ENCODE results near the gene TNP2. TPM values are rescaled to one million over a fixed set of nuclear protein-coding genes. Genes with fewer than 3 reads are reported as not detected.

Gene TNP2
- total and polyA plus RNA-seq, 9 of the 15 experiments (the other 6 are each of a cell fraction or from before 2014, with no cell fraction given): not detected

GRCh38 chr16:11245222-11245737, 23.8 kb downstream of the TNP2 start:
- Histone ChIP-seq H3K9me3 (replicated peaks; ENCODE audit: control insufficient read depth, insufficient read depth, low read depth, low read length) (no peaks in the 10 kb centered on the region), H3K27me3 (ENCODE audit: control insufficient read depth in 2 of 2, insufficient read depth in 2 of 2, low read length in 2 of 2) (no peaks in the 10 kb centered on the region), H3K9me1 (ENCODE audit: control insufficient read depth, insufficient read depth, low read length) (no peaks in the 10 kb centered on the region), H3K4me2 (ENCODE audit: insufficient read depth, low read length) (no peak overlapping the region), H4K20me1 (replicated peaks; ENCODE audit: control insufficient read depth, insufficient read depth, low read length) (no peaks in the 10 kb centered on the region; the same call in 1 of the 2 replicates), H3K79me2 (ENCODE audit: control insufficient read depth, insufficient read depth, low read length) (no peaks in the 10 kb centered on the region), H3K4me1 (replicated peaks in 1 of 2; ENCODE audit: control insufficient read depth in 2 of 2, insufficient read depth in 2 of 2, low read length in 2 of 2) (peaks cover 16 to 21% of the 10 kb centered on the region in 2 experiments), H3K27ac (ENCODE audit: extremely low read depth, low read depth, low read length) (no peak overlapping the region), H3K9ac (ENCODE audit: insufficient read depth in 1 of 2, low read depth in 2 of 2, low read length in 2 of 2) (peak overlapping the region in 1 of 2 experiments; percentile 17; a peak in 1 of 4 replicates), H3K4me3 (no peak overlapping the region), H2AFZ (ENCODE audit: low read depth, low read length) (no peak overlapping the region), H3K36me3 (ENCODE audit: control insufficient read depth, insufficient read depth, low read length) (no peaks in the 10 kb centered on the region)
- in situ Hi-C loops (cut with MboI) (no loop called here), intact Hi-C loops (cut with micrococcal nuclease) (no loop called here)
- no peak for DNase-seq (ENCODE audit: extremely low read depth in 1 of 4, low spot score in 3 of 4)
- TF ChIP-seq SRF (CRISPR knock-in tag; IDR thresholded peaks at IDR 0.05): no peak
- TF ChIP-seq BCOR (IDR thresholded peaks at IDR 0.05): 0 out of 2 replicates have a peak, but pooled peaks have one; percentile 39
- FAIRE-seq: no peak
- WGBS (ENCODE audit: insufficient coverage, low coverage, missing lambda C conversion rate): 80% methylated on average over 5 of the region's 5 CpGs
- no peak for ATAC-seq
- BruUV-seq (replicated peaks): no TSS peak
- POLR2A ChIA-PET: interaction anchor here (0.6 to 2.6 kb wide), 2 partner anchors 10 to 151 kb away, joined by 3 to 17 read pairs; no protein-coding TSS in a partner anchor
- CTCF ChIA-PET (ENCODE audit: low intra/inter-chr PET ratio): no interaction called here

DNA sequence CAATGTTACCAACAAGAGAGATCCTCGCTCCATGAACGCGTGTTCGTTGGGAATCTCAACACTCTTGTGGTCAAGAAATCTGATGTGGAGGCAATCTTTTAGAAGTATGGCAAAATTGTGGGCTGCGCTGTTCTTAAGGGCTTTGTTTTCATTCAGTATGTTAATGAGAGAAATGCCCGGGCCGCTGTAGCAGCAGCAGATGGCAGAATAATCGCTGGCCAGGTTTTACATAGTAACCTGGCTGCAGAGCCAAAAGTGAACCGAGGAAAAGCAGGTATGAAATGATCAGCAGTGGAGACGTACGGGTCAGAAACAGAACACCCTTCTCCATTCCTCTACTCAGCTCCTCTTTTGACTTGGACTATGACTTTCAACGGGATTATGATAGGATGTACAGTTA, 26.5 kb downstream of the TNP2 start:
- Histone ChIP-seq H3K4me1 (replicated peaks in 1 of 2; ENCODE audit: control insufficient read depth in 2 of 2, insufficient read depth in 2 of 2, low read length in 2 of 2) (peaks cover 33 to 34% of the 10 kb centered on the region in 2 experiments), H3K9me3 (replicated peaks; ENCODE audit: control insufficient read depth, insufficient read depth, low read depth, low read length) (no peaks in the 10 kb centered on the region), H3K9ac (ENCODE audit: insufficient read depth in 1 of 2, low read depth in 2 of 2, low read length in 2 of 2) (no peak overlapping the region; a peak in 1 of 4 replicates), H4K20me1 (replicated peaks; ENCODE audit: control insufficient read depth, insufficient read depth, low read length) (no peaks in the 10 kb centered on the region; the same call in 1 of the 2 replicates), H3K27me3 (ENCODE audit: control insufficient read depth in 2 of 2, insufficient read depth in 2 of 2, low read length in 2 of 2) (no peaks in the 10 kb centered on the region), H3K79me2 (ENCODE audit: control insufficient read depth, insufficient read depth, low read length) (peaks cover 14% of the 10 kb centered on the region; the same call in 2 of the 3 replicates), H2AFZ (ENCODE audit: low read depth, low read length) (peak overlapping the region; percentile 17; the same call in 1 of the 2 replicates), H3K27ac (ENCODE audit: extremely low read depth, low read depth, low read length) (no peak overlapping the region), H3K36me3 (ENCODE audit: control insufficient read depth, insufficient read depth, low read length) (no peaks in the 10 kb centered on the region), H3K9me1 (ENCODE audit: control insufficient read depth, insufficient read depth, low read length) (no peaks in the 10 kb centered on the region), H3K4me3 (no peak overlapping the region), H3K4me2 (ENCODE audit: insufficient read depth, low read length) (no peak overlapping the region)
- ATAC-seq: no peak
- in situ Hi-C loops (cut with MboI): no loop called here
- TSS peak; percentile 17 for BruUV-seq (replicated peaks)
- intact Hi-C loops (cut with micrococcal nuclease): no loop called here
- no peak for DNase-seq (ENCODE audit: extremely low read depth in 1 of 4, low spot score in 3 of 4)
- 49% methylated on average over 12 of the region's 12 CpGs for WGBS (ENCODE audit: insufficient coverage, low coverage, missing lambda C conversion rate)
- FAIRE-seq: no peak
- ChIA-PET POLR2A (interaction anchor here (2.5 kb wide), 1 partner anchor 9 kb away, joined by 9 read pairs; no protein-coding TSS in a partner anchor), CTCF (ENCODE audit: low intra/inter-chr PET ratio) (no interaction called here)
- TF ChIP-seq ATF7 (IDR thresholded peaks at IDR 0.05) (no peak), ZNF282 (CRISPR knock-in tag; IDR thresholded peaks at IDR 0.05) (no peak), HMGXB4 (CRISPR knock-in tag; IDR thresholded peaks at IDR 0.05) (no peak), ZNF23 (CRISPR knock-in tag; IDR thresholded peaks at IDR 0.05) (no peak), KDM1A (IDR thresholded peaks at IDR 0.05) (0 out of 4 replicates have a peak, but pooled peaks of 1 of the 2 experiments have one; percentile 40)

Data from K562 (cell line).